ENCODE data around the gene STXBP1.
"Not testable (repeated sequence)": the region's sequence is repeated elsewhere in the genome, so short reads cannot be mapped to it uniquely, and the experiment has no call there.

Gene STXBP1

GRCh38 chr9:127578627-127578951 lies 33.5 kb upstream of the STXBP1 start:
- DNase-seq, result no peak

- DNase-seq, result peak; percentile 89
Observed at GRCh38 chr9:127578952-127579853, 32.9 kb upstream of the STXBP1 start.

- no peak for DNase-seq
Observed at GRCh38 chr9:127580366-127580765, 31.7 kb upstream of the STXBP1 start.

- no peak for DNase-seq
Observed at GRCh38 chr9:127580879-127581475, 31.1 kb upstream of the STXBP1 start.

- not testable (repeated sequence) for DNase-seq
Observed at GRCh38 chr9:127584474-127584805, 27.6 kb upstream of the STXBP1 start.

GRCh38 chr9:127585161-127585819 lies 26.8 kb upstream of the STXBP1 start:
- no peak for DNase-seq

GRCh38 chr9:127586096-127586495 lies 26.0 kb upstream of the STXBP1 start:
- no peak for DNase-seq

GRCh38 chr9:127586537-127586936 lies 25.5 kb upstream of the STXBP1 start:
- peak; percentile 36 for DNase-seq

GRCh38 chr9:127587966-127588365 lies 24.1 kb upstream of the STXBP1 start:
- DNase-seq, result no peak

GRCh38 chr9:127588740-127589506 lies 23.2 kb upstream of the STXBP1 start:
- DNase-seq, result no peak

GRCh38 chr9:127589955-127590370 lies 22.1 kb upstream of the STXBP1 start:
- peak; percentile 65 for DNase-seq

GRCh38 chr9:127595611-127596010 lies 16.5 kb upstream of the STXBP1 start:
- DNase-seq, result no peak

- no peak for DNase-seq
Observed at GRCh38 chr9:127598839-127599549, 13.1 kb upstream of the STXBP1 start.

- no peak for DNase-seq
Observed at GRCh38 chr9:127599550-127599891, 12.6 kb upstream of the STXBP1 start.

GRCh38 chr9:127603226-127603625 lies 8.9 kb upstream of the STXBP1 start:
- DNase-seq, result no peak

GRCh38 chr9:127606043-127606442 lies 6.0 kb upstream of the STXBP1 start:
- DNase-seq, result no peak

GRCh38 chr9:127608104-127608966 lies 3.7 kb upstream of the STXBP1 start:
- DNase-seq, result no peak

- no peak for DNase-seq
Observed at GRCh38 chr9:127611603-127611898, 526 bp upstream of the STXBP1 start.

GRCh38 chr9:127612939-127613582 lies 984 bp downstream of the STXBP1 start:
- peak; percentile 45 for DNase-seq

GRCh38 chr9:127613583-127613954 lies 1.5 kb downstream of the STXBP1 start:
- no peak for DNase-seq

GRCh38 chr9:127614961-127615360 lies 2.9 kb downstream of the STXBP1 start:
- no peak for DNase-seq
